ENCODE data around the gene CYCS.

CYCS gene

DNA sequence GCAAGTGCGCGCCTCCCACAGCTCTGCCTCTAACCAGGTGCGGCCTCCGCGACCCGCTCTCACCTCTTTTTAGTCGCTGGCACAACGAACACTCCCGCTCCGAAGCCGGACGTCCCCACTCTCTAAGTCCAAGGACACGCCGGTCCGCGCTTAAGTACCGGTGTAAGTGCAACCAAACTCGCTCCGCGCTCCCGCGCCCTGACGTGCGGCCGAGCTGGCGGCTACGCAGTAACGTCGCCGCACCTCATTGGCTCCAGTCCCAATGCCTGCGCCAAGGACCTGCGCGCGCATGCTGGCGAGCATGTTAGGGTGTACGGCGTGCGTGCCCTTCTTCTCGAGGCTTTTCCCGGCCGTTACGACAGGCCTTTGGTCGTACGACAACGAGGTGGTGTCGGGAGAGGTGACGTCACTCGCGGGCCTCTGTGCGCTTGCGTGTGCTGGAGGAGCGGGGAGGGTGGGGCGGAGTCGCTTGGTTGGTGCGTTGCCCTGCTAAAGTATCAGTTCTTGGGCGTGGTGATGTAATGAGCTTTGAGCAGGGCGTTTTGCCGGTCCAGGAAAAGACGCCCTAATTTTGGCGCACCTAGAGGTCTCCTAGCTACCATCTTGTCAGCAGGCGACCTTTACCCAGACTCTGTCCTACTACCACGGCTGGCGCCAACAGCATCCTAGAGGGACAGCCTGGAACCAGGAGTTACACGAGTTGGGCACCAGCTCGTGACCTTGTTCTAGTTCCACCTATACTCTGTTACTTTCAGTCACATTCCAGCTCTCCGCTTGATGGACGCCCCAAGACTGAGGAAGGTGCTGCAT lies at the start of gene CYCS:
TSS of gene CYCS (minus strand) at position 124 of the 810 bp plus-strand sequence. CDS start 1,141 bp downstream, outside the sequence.
- ATAC-seq = peak; percentile 94
- TF ChIP-seq SNAI2 (CRISPR knock-in tag; IDR thresholded peaks at IDR 0.05) (0 out of 2 replicates have a peak, but pooled peaks have one; percentile 7), CSDC2 (CRISPR knock-in tag; IDR thresholded peaks at IDR 0.05) (0 out of 2 replicates have a peak, but pooled peaks have one; percentile 65), TCF4 (CRISPR knock-in tag; IDR thresholded peaks at IDR 0.05; ENCODE audit: borderline replicate concordance) (no peak), ZFP3 (CRISPR knock-in tag; IDR thresholded peaks at IDR 0.05) (peak; percentile 51)

DNA sequence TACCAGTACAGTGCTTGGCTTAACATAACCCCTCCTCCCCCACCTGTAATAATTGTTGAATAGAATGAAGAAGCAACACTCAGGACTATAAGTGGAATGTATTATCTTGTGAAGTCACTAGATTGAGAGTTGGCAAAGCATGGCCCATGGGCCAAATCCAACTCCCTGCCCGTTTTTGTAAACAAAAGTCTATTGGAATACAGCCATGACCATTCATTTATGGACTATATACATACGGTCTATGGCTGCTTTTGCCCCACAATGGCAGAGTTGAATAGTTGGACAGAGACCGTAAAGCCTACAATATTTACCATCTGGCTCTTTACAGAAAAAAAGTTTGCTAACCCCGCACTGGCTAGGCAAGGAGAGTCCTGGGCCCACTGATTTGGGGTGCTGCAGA lies 48.1 kb upstream of the CYCS start:
- no peak for TF ChIP-seq ZC3H10 (CRISPR knock-in tag; IDR thresholded peaks at IDR 0.05)
- no peak for TF ChIP-seq GLIS3 (CRISPR knock-in tag; IDR thresholded peaks at IDR 0.05)
- TF ChIP-seq, protein P1, sequence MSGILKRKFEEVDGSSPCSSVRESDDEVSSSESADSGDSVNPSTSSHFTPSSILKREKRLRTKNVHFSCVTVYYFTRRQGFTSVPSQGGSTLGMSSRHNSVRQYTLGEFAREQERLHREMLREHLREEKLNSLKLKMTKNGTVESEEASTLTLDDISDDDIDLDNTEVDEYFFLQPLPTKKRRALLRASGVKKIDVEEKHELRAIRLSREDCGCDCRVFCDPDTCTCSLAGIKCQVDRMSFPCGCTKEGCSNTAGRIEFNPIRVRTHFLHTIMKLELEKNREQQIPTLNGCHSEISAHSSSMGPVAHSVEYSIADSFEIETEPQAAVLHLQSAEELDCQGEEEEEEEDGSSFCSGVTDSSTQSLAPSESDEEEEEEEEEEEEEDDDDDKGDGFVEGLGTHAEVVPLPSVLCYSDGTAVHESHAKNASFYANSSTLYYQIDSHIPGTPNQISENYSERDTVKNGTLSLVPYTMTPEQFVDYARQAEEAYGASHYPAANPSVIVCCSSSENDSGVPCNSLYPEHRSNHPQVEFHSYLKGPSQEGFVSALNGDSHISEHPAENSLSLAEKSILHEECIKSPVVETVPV (CRISPR knock-in tag; IDR thresholded peaks at IDR 0.05) = no peak
- no peak for TF ChIP-seq ZNF8 (CRISPR knock-in tag; IDR thresholded peaks at IDR 0.05)
- ATAC-seq = no peak

DNA sequence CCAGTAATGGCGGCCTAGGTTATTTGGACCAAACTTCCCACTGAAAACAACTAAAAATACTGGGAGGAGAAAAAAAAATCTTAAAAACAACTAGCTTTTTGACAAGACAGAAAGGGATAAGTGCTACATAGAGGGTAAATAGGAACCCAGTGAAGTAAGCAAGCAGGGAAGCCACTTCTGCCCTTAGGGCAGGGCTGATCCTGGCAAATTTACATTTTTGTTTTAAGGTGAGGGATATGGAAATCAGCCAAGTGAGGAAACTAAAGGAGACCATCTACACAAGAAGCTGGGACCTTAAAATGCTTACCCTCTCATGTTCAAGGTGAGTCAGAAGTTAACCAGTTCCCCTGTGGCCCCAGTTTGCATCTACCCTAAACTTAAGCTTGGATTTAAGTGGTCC lies 46.5 kb upstream of the CYCS start:
- TF ChIP-seq ESRRG (CRISPR knock-in tag; IDR thresholded peaks at IDR 0.05) = no peak
- no peak for TF ChIP-seq CSDC2 (CRISPR knock-in tag; IDR thresholded peaks at IDR 0.05)
- no peak for TF ChIP-seq OSR1 (CRISPR knock-in tag; IDR thresholded peaks at IDR 0.05)
- TF ChIP-seq ZC3H10 (CRISPR knock-in tag; IDR thresholded peaks at IDR 0.05) = no peak
- TF ChIP-seq ISL1 (CRISPR knock-in tag; IDR thresholded peaks at IDR 0.05) = no peak
- TF ChIP-seq SNAI2 (CRISPR knock-in tag; IDR thresholded peaks at IDR 0.05) = no peak
- no peak for TF ChIP-seq ZNF8 (CRISPR knock-in tag; IDR thresholded peaks at IDR 0.05)
- no peak for TF ChIP-seq TCF4 (CRISPR knock-in tag; IDR thresholded peaks at IDR 0.05; ENCODE audit: borderline replicate concordance)
- TF ChIP-seq, protein P2, sequence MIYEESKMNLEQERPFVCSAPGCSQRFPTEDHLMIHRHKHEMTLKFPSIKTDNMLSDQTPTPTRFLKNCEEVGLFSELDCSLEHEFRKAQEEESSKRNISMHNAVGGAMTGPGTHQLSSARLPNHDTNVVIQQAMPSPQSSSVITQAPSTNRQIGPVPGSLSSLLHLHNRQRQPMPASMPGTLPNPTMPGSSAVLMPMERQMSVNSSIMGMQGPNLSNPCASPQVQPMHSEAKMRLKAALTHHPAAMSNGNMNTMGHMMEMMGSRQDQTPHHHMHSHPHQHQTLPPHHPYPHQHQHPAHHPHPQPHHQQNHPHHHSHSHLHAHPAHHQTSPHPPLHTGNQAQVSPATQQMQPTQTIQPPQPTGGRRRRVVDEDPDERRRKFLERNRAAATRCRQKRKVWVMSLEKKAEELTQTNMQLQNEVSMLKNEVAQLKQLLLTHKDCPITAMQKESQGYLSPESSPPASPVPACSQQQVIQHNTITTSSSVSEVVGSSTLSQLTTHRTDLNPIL (CRISPR knock-in tag; IDR thresholded peaks at IDR 0.05; ENCODE audit: low read depth) = no peak
- TF ChIP-seq TOX (CRISPR knock-in tag; IDR thresholded peaks at IDR 0.05; ENCODE audit: borderline replicate concordance) = no peak
- TF ChIP-seq PPARA (CRISPR knock-in tag; IDR thresholded peaks at IDR 0.05; ENCODE audit: borderline replicate concordance) = no peak
- no peak for TF ChIP-seq ARNTL (CRISPR knock-in tag; IDR thresholded peaks at IDR 0.05; ENCODE audit: borderline replicate concordance, low read depth)
- no peak for ATAC-seq

DNA sequence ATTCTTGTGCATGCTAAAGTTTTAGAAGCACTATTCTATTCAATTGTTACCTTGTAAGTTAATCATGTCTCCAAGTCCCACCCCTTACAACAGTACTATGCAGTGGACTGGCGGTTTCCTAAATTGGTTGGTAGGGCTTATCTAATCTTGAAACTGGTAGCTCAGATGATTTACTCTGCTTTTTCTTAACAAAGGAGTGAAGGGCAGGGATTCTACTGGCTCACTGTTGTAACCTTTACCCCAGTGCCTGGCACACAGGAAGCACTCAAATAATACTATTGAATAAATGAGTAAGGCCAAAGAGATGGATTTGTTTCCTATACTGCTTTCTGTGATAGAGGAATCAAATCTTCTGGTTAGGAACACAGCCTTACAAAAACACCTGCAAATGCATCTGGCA lies 46.0 kb upstream of the CYCS start:
- TF ChIP-seq TOX (CRISPR knock-in tag; IDR thresholded peaks at IDR 0.05; ENCODE audit: borderline replicate concordance) (no peak), TCF4 (CRISPR knock-in tag; IDR thresholded peaks at IDR 0.05; ENCODE audit: borderline replicate concordance) (no peak), ARNTL (CRISPR knock-in tag; IDR thresholded peaks at IDR 0.05; ENCODE audit: borderline replicate concordance, low read depth) (no peak), CSDC2 (CRISPR knock-in tag; IDR thresholded peaks at IDR 0.05) (no peak), PPARA (CRISPR knock-in tag; IDR thresholded peaks at IDR 0.05; ENCODE audit: borderline replicate concordance) (no peak), ZNF70 (CRISPR knock-in tag; IDR thresholded peaks at IDR 0.05) (no peak), ZC3H10 (CRISPR knock-in tag; IDR thresholded peaks at IDR 0.05) (no peak), ZFP30 (CRISPR knock-in tag; IDR thresholded peaks at IDR 0.05) (no peak), OSR1 (CRISPR knock-in tag; IDR thresholded peaks at IDR 0.05) (no peak), BACH2 (CRISPR knock-in tag; IDR thresholded peaks at IDR 0.05; ENCODE audit: borderline replicate concordance) (no peak), ESRRG (CRISPR knock-in tag; IDR thresholded peaks at IDR 0.05) (no peak), ZNF565 (CRISPR knock-in tag; conservative IDR thresholded peaks at IDR 0.05; ENCODE audit: low read depth) (no peak), GLIS3 (CRISPR knock-in tag; IDR thresholded peaks at IDR 0.05) (no peak), SNAI2 (CRISPR knock-in tag; IDR thresholded peaks at IDR 0.05) (no peak), ISL1 (CRISPR knock-in tag; IDR thresholded peaks at IDR 0.05) (no peak)
- TF ChIP-seq, protein P2 (CRISPR knock-in tag; IDR thresholded peaks at IDR 0.05; ENCODE audit: low read depth) = no peak
- TF ChIP-seq, protein P1 (CRISPR knock-in tag; IDR thresholded peaks at IDR 0.05) = no peak
- TF ChIP-seq, protein P3, sequence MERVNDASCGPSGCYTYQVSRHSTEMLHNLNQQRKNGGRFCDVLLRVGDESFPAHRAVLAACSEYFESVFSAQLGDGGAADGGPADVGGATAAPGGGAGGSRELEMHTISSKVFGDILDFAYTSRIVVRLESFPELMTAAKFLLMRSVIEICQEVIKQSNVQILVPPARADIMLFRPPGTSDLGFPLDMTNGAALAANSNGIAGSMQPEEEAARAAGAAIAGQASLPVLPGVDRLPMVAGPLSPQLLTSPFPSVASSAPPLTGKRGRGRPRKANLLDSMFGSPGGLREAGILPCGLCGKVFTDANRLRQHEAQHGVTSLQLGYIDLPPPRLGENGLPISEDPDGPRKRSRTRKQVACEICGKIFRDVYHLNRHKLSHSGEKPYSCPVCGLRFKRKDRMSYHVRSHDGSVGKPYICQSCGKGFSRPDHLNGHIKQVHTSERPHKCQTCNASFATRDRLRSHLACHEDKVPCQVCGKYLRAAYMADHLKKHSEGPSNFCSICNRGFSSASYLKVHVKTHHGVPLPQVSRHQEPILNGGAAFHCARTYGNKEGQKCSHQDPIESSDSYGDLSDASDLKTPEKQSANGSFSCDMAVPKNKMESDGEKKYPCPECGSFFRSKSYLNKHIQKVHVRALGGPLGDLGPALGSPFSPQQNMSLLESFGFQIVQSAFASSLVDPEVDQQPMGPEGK (CRISPR knock-in tag; IDR thresholded peaks at IDR 0.05; ENCODE audit: borderline replicate concordance) = no peak
- TF ChIP-seq, protein P4, sequence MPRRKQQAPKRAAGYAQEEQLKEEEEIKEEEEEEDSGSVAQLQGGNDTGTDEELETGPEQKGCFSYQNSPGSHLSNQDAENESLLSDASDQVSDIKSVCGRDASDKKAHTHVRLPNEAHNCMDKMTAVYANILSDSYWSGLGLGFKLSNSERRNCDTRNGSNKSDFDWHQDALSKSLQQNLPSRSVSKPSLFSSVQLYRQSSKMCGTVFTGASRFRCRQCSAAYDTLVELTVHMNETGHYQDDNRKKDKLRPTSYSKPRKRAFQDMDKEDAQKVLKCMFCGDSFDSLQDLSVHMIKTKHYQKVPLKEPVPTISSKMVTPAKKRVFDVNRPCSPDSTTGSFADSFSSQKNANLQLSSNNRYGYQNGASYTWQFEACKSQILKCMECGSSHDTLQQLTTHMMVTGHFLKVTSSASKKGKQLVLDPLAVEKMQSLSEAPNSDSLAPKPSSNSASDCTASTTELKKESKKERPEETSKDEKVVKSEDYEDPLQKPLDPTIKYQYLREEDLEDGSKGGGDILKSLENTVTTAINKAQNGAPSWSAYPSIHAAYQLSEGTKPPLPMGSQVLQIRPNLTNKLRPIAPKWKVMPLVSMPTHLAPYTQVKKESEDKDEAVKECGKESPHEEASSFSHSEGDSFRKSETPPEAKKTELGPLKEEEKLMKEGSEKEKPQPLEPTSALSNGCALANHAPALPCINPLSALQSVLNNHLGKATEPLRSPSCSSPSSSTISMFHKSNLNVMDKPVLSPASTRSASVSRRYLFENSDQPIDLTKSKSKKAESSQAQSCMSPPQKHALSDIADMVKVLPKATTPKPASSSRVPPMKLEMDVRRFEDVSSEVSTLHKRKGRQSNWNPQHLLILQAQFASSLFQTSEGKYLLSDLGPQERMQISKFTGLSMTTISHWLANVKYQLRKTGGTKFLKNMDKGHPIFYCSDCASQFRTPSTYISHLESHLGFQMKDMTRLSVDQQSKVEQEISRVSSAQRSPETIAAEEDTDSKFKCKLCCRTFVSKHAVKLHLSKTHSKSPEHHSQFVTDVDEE (CRISPR knock-in tag; IDR thresholded peaks at IDR 0.05) = no peak
- no peak for ATAC-seq
